Trophoblast cell (in vitro differentiated cells and primary cell): Measurements from ENCODE around the gene SEC14L3.

Experiments used
- DNase-seq, 2 donors: peaks; one replicate each; pipeline ENCODE4 v3.0.0-alpha.2; 2016
- H2AFZ ChIP-seq: 2 replicates; pipeline ENCODE4 v1.6.1; 2013; ENCODE audit warnings: low read length, moderate library complexity, mild to moderate bottlenecking; ENCODE audit not compliant: insufficient read depth, poor library complexity
- H2AK5ac ChIP-seq: 2 replicates; pipeline ENCODE4 v1.6.1; 2013; ENCODE audit warnings: mild to moderate bottlenecking, low read length
- H2BK120ac ChIP-seq: 2 replicates; pipeline ENCODE4 v1.6.1; 2013; ENCODE audit warnings: low read length, mild to moderate bottlenecking, moderate library complexity; ENCODE audit not compliant: insufficient read depth, poor library complexity
- H2BK12ac ChIP-seq: 2 replicates; pipeline ENCODE4 v1.6.1; 2013; ENCODE audit warnings: mild to moderate bottlenecking, low read length, moderate library complexity
- H2BK5ac ChIP-seq: 2 replicates; pipeline ENCODE4 v1.6.1; 2013; ENCODE audit warnings: low read length, low read depth, moderate library complexity, mild to moderate bottlenecking; ENCODE audit not compliant: poor library complexity
- H3K14ac ChIP-seq: 2 replicates; pipeline ENCODE4 v1.6.1; 2013; ENCODE audit warnings: mild to moderate bottlenecking, low read length
- H3K18ac ChIP-seq: 2 replicates; pipeline ENCODE4 v1.6.1; 2013; ENCODE audit warnings: mild to moderate bottlenecking, low read length
- H3K23ac ChIP-seq: 2 replicates; pipeline ENCODE4 v1.6.1; 2013; ENCODE audit warnings: low read length
- H3K27ac ChIP-seq: 2 replicates; pipeline ENCODE4 v1.5.1; 2013; ENCODE audit warnings: low read depth, mild to moderate bottlenecking, inconsistent platforms, low read length, moderate library complexity
- H3K27me3 ChIP-seq: 2 replicates; pipeline ENCODE4 v1.6.1; 2013; ENCODE audit warnings: inconsistent platforms, mild to moderate bottlenecking, low read length, moderate library complexity; ENCODE audit not compliant: insufficient read depth
- H3K36me3 ChIP-seq, 2 experiments: 1 replicate in 1 of 2; 2 replicates in 1 of 2; pipeline ENCODE4 v1.6.1; 2013; ENCODE audit warnings: low read length in 2 of 2, mild to moderate bottlenecking in 2 of 2, moderate library complexity in 1 of 2; ENCODE audit not compliant: insufficient read depth in 2 of 2, control insufficient read depth in 1 of 2
- H3K4ac ChIP-seq: 2 replicates; pipeline ENCODE4 v1.6.1; 2013; ENCODE audit warnings: low read depth, mild to moderate bottlenecking, low read length, moderate library complexity
- H3K4me1 ChIP-seq, 2 experiments: 1 replicate in 1 of 2; 2 replicates in 1 of 2; pipeline ENCODE4 v1.6.1; 2013; ENCODE audit warnings: low read length in 2 of 2, mild to moderate bottlenecking in 2 of 2, moderate library complexity in 1 of 2; ENCODE audit not compliant: insufficient read depth in 2 of 2, control insufficient read depth in 1 of 2
- H3K4me2 ChIP-seq: 2 replicates; pipeline ENCODE4 v1.6.1; 2013; ENCODE audit warnings: inconsistent platforms, mild to moderate bottlenecking, low read length, moderate library complexity
- H3K4me3 ChIP-seq: 2 replicates; pipeline ENCODE4 v1.5.1; 2013; ENCODE audit warnings: mild to moderate bottlenecking, low read depth, low read length, inconsistent platforms
- H3K79me1 ChIP-seq: one replicate; pipeline ENCODE4 v1.6.1; 2013; ENCODE audit warnings: low read length
- H3K79me2 ChIP-seq: 2 replicates; pipeline ENCODE4 v1.6.1; 2013; ENCODE audit warnings: low read length, mild to moderate bottlenecking; ENCODE audit not compliant: control insufficient read depth, insufficient read depth, poor library complexity
- H3K9ac ChIP-seq: 2 replicates; pipeline ENCODE4 v1.6.1; 2013; ENCODE audit warnings: mild to moderate bottlenecking, low read length
- H3K9me3 ChIP-seq: 2 replicates; pipeline ENCODE4 v1.6.1; 2013; ENCODE audit warnings: low read depth, mild to moderate bottlenecking, control low read depth, inconsistent platforms, low read length; ENCODE audit not compliant: insufficient read depth
- H4K12ac ChIP-seq: 2 replicates; pipeline ENCODE4 v1.6.1; 2013; ENCODE audit warnings: low read depth, mild to moderate bottlenecking, low read length, moderate library complexity
- H4K8ac ChIP-seq: 2 replicates; pipeline ENCODE4 v1.6.1; 2013; ENCODE audit warnings: low read depth, mild to moderate bottlenecking, low read length, moderate library complexity
- H4K91ac ChIP-seq: one replicate; pipeline ENCODE4 v1.6.1; 2013; ENCODE audit warnings: low read depth, mild to moderate bottlenecking, low read length, moderate library complexity
- WGBS: extraction: QIAGEN DNeasy Blood & Tissue Kit; methylation state at CpG from one replicate; pipeline ENCODE4 v1.1.7; 2013; ENCODE audit warnings: missing lambda C conversion rate; ENCODE audit not compliant: insufficient read length, insufficient coverage; ENCODE audit errors: extremely low coverage; 5-methylcytosine and 5-hydroxymethylcytosine counted together

The SEC14L3 gene

GRCh38 chr22:30514252-30514651, 42.4 kb upstream of the SEC14L3 start:
- no peak overlapping the region for H2AFZ ChIP-seq
- H3K79me2 ChIP-seq: no peaks in the 10 kb centered on the region
- no peak overlapping the region for H2BK12ac ChIP-seq
- no peak overlapping the region for H3K27ac ChIP-seq
- H4K8ac ChIP-seq: no peak overlapping the region
- no peak overlapping the region for H2AK5ac ChIP-seq
- H2BK5ac ChIP-seq: no peak overlapping the region
- peaks cover 0 to 1% of the 10 kb centered on the region in 2 experiments for H3K4me1 ChIP-seq
- no peak overlapping the region for H3K4me3 ChIP-seq
- no peaks in the 10 kb centered on the region for H3K27me3 ChIP-seq
- no peaks in the 10 kb centered on the region for H3K79me1 ChIP-seq
- H4K12ac ChIP-seq: no peak overlapping the region
- H3K36me3 ChIP-seq: no peaks in the 10 kb centered on the region
- DNase-seq: peak in 1 of 2 donors; percentile 52
- no peak overlapping the region for H3K18ac ChIP-seq
- no CpG with 5 or more reads among the region's 4 CpGs for WGBS
- no peak overlapping the region for H3K23ac ChIP-seq
- H3K14ac ChIP-seq: no peak overlapping the region
- no peak overlapping the region for H4K91ac ChIP-seq
- no peak overlapping the region for H3K4me2 ChIP-seq
- H3K9me3 ChIP-seq: peaks cover 10% of the 10 kb centered on the region
- H2BK120ac ChIP-seq: no peak overlapping the region
- no peak overlapping the region for H3K4ac ChIP-seq
- H3K9ac ChIP-seq: no peak overlapping the region

- H3K79me2 ChIP-seq: no peaks in the 10 kb centered on the region
- H3K4me3 ChIP-seq: no peak overlapping the region
- H2AK5ac ChIP-seq: no peak overlapping the region
- H3K27me3 ChIP-seq: no peaks in the 10 kb centered on the region
- H3K9ac ChIP-seq: no peak overlapping the region
- no CpG with 5 or more reads among the region's 6 CpGs for WGBS
- H3K4me1 ChIP-seq: peaks cover 0 to 1% of the 10 kb centered on the region in 2 experiments
- H2BK5ac ChIP-seq: no peak overlapping the region
- no peak overlapping the region for H3K27ac ChIP-seq
- no peaks in the 10 kb centered on the region for H3K36me3 ChIP-seq
- DNase-seq: no peak
- H2AFZ ChIP-seq: no peak overlapping the region
- no peak overlapping the region for H3K14ac ChIP-seq
- no peak overlapping the region for H4K8ac ChIP-seq
- peaks cover 10% of the 10 kb centered on the region for H3K9me3 ChIP-seq
- H3K23ac ChIP-seq: no peak overlapping the region
- H2BK120ac ChIP-seq: no peak overlapping the region
- no peak overlapping the region for H4K12ac ChIP-seq
- H3K4me2 ChIP-seq: no peak overlapping the region
- no peak overlapping the region for H4K91ac ChIP-seq
- no peaks in the 10 kb centered on the region for H3K79me1 ChIP-seq
- H3K18ac ChIP-seq: no peak overlapping the region
- no peak overlapping the region for H2BK12ac ChIP-seq
- H3K4ac ChIP-seq: no peak overlapping the region
Observed at GRCh38 chr22:30513462-30513861, 41.6 kb upstream of the SEC14L3 start.

- Histone ChIP-seq H3K4me1 (peaks cover 0 to 1% of the 10 kb centered on the region in 2 experiments), H3K9ac (no peak overlapping the region), H3K79me1 (no peaks in the 10 kb centered on the region), H4K91ac (no peak overlapping the region), H3K4me2 (no peak overlapping the region), H3K9me3 (peaks cover 10% of the 10 kb centered on the region), H2AFZ (no peak overlapping the region), H3K36me3 (no peaks in the 10 kb centered on the region), H3K79me2 (no peaks in the 10 kb centered on the region), H2BK120ac (no peak overlapping the region), H3K14ac (no peak overlapping the region), H3K27me3 (no peaks in the 10 kb centered on the region), H3K4ac (no peak overlapping the region), H3K23ac (no peak overlapping the region), H3K4me3 (no peak overlapping the region), H3K27ac (no peak overlapping the region), H2BK12ac (no peak overlapping the region), H4K8ac (no peak overlapping the region), H3K18ac (no peak overlapping the region), H2AK5ac (no peak overlapping the region), H4K12ac (no peak overlapping the region), H2BK5ac (no peak overlapping the region)
- no peak for DNase-seq
- WGBS: no CpG with 5 or more reads among the region's 7 CpGs
Observed at GRCh38 chr22:30511911-30512310, 40.1 kb upstream of the SEC14L3 start.

GRCh38 chr22:30511109-30511508, 39.3 kb upstream of the SEC14L3 start:
- no CpG with 5 or more reads among the region's 9 CpGs for WGBS
- H3K9ac ChIP-seq: no peak overlapping the region
- no peak overlapping the region for H4K12ac ChIP-seq

More at GRCh38 chr22:30511109-30511508, 39.3 kb upstream of the SEC14L3 start:
- H2BK120ac ChIP-seq: no peak overlapping the region
- H4K8ac ChIP-seq: no peak overlapping the region
- no peak overlapping the region for H3K23ac ChIP-seq
- H3K4ac ChIP-seq: no peak overlapping the region
- no peaks in the 10 kb centered on the region for H3K79me2 ChIP-seq
- DNase-seq: no peak
- H2BK5ac ChIP-seq: no peak overlapping the region
- peaks cover 10% of the 10 kb centered on the region for H3K9me3 ChIP-seq
- H2AK5ac ChIP-seq: no peak overlapping the region
- no peak overlapping the region for H3K14ac ChIP-seq
- no peak overlapping the region for H4K91ac ChIP-seq
- no peak overlapping the region for H2AFZ ChIP-seq
- H3K79me1 ChIP-seq: no peaks in the 10 kb centered on the region
- H3K4me2 ChIP-seq: no peak overlapping the region
- no peak overlapping the region for H3K27ac ChIP-seq
- no peak overlapping the region for H3K4me3 ChIP-seq
- no peaks in the 10 kb centered on the region for H3K27me3 ChIP-seq
- H3K36me3 ChIP-seq: no peaks in the 10 kb centered on the region
- H3K18ac ChIP-seq: no peak overlapping the region
- no peak overlapping the region for H2BK12ac ChIP-seq
- peaks cover 0 to 1% of the 10 kb centered on the region in 2 experiments for H3K4me1 ChIP-seq
